RWPE2 (cell line): ENCODE measurements around the gene GSTCD.

ENCODE experiments used
- ATAC-seq: fragments of 200-7000 bp; cut with Tn5 transposase; 3 replicates; pipeline ENCODE4 v1.9.1; 2021; ENCODE audit warnings: low read depth
- DNase-seq: peaks from one replicate; pipeline ENCODE4 v3.0.0-alpha.2; 2020; ENCODE audit warnings: low spot score
- H3K27ac ChIP-seq: fragments of 450-650 bp; 2 replicates; pipeline ENCODE4 v1.5.1; 2017; ENCODE audit warnings: mild to moderate bottlenecking; ENCODE audit not compliant: poor library complexity, severe bottlenecking
- H3K27me3 ChIP-seq: fragments of 250-450 bp; sonication (Bioruptor Pico); 2 replicates; pipeline ENCODE4 v1.5.1; 2021; ENCODE audit warnings: mild to moderate bottlenecking, moderate library complexity; ENCODE audit not compliant: insufficient read depth, poor library complexity, severe bottlenecking
- H3K36me3 ChIP-seq: fragments of 250-450 bp; sonication (Bioruptor Pico); 2 replicates; pipeline ENCODE4 v1.5.1; 2020; ENCODE audit warnings: low read depth, mild to moderate bottlenecking, moderate library complexity
- H3K4me1 ChIP-seq: fragments of 250-450 bp; sonication (Bioruptor Pico); 2 replicates; pipeline ENCODE4 v1.5.1; 2021; ENCODE audit warnings: mild to moderate bottlenecking, moderate library complexity; ENCODE audit not compliant: insufficient read depth, poor library complexity, severe bottlenecking
- H3K4me3 ChIP-seq: fragments of 250-450 bp; sonication (Bioruptor Pico); 2 replicates; pipeline ENCODE4 v1.5.1; 2021; ENCODE audit warnings: mild to moderate bottlenecking, moderate library complexity; ENCODE audit not compliant: severe bottlenecking
- H3K9me3 ChIP-seq: fragments of 250-450 bp; sonication (Bioruptor Pico); 2 replicates; pipeline ENCODE4 v1.5.1; 2021; ENCODE audit warnings: mild to moderate bottlenecking, moderate library complexity; ENCODE audit not compliant: severe bottlenecking
- TF ChIP-seq, protein P1 (sequence below): fragments of 450-650 bp; IDR thresholded peaks from one replicate; pipeline ENCODE4 v1.5.1; 2017; ENCODE audit warnings: mild to moderate bottlenecking, moderate library complexity; ENCODE audit not compliant: poor library complexity, severe bottlenecking

The GSTCD gene

DNA sequence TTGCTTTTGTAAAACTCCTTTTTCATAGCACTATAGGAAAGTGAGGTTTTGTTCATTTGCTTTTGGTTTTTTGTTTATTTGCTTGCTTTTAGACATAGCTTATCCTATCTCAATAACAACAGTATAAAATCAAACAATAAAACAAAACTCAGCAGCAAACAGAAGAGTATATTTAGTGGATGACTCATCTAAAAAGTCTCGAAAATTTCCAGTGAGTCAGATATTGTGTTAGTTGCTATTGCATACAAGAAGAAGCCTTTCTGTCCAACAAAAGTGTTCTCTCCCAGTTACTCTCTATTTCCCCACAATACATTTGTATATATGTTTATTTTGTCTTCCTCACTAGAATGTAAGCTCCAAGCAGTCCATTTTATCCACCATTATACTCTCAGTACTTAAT is 150.6 kb downstream of the GSTCD start:
- peaks cover 10% of the 10 kb centered on the region for H3K4me1 ChIP-seq
- ATAC-seq: peak; percentile 85
- no peak overlapping the region for H3K4me3 ChIP-seq
- no peak overlapping the region for H3K27ac ChIP-seq
- H3K27me3 ChIP-seq: no peaks in the 10 kb centered on the region
- no peaks in the 10 kb centered on the region for H3K9me3 ChIP-seq
- no peaks in the 10 kb centered on the region for H3K36me3 ChIP-seq
- no peak for DNase-seq
- TF ChIP-seq, protein P1, sequence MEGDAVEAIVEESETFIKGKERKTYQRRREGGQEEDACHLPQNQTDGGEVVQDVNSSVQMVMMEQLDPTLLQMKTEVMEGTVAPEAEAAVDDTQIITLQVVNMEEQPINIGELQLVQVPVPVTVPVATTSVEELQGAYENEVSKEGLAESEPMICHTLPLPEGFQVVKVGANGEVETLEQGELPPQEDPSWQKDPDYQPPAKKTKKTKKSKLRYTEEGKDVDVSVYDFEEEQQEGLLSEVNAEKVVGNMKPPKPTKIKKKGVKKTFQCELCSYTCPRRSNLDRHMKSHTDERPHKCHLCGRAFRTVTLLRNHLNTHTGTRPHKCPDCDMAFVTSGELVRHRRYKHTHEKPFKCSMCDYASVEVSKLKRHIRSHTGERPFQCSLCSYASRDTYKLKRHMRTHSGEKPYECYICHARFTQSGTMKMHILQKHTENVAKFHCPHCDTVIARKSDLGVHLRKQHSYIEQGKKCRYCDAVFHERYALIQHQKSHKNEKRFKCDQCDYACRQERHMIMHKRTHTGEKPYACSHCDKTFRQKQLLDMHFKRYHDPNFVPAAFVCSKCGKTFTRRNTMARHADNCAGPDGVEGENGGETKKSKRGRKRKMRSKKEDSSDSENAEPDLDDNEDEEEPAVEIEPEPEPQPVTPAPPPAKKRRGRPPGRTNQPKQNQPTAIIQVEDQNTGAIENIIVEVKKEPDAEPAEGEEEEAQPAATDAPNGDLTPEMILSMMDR: no peak

DNA sequence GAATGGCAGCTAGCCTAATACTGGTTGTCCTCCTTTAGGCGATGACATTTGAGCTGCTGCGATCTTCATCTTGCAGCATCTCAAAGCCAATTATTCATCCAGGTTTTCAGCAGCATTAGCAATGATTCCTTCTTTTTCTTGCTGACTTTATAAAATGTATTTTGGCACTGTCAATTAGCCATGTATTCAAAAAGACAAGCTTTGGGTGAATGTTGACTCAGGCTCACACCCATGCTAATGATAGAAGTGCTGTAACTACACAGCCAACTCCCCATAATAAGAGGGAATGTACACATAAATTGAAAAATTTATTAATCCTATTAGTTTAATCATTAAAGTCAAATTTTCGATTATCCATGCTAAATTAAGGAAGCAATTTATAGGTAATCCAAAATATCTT is 162.4 kb downstream of the GSTCD start:
- ATAC-seq: no peak
- H3K27ac ChIP-seq: no peak overlapping the region
- H3K4me1 ChIP-seq: no peaks in the 10 kb centered on the region
- H3K27me3 ChIP-seq: no peaks in the 10 kb centered on the region
- TF ChIP-seq, protein P1: no peak
- DNase-seq: no peak
- no peaks in the 10 kb centered on the region for H3K36me3 ChIP-seq
- no peaks in the 10 kb centered on the region for H3K9me3 ChIP-seq
- H3K4me3 ChIP-seq: no peak overlapping the region

DNA sequence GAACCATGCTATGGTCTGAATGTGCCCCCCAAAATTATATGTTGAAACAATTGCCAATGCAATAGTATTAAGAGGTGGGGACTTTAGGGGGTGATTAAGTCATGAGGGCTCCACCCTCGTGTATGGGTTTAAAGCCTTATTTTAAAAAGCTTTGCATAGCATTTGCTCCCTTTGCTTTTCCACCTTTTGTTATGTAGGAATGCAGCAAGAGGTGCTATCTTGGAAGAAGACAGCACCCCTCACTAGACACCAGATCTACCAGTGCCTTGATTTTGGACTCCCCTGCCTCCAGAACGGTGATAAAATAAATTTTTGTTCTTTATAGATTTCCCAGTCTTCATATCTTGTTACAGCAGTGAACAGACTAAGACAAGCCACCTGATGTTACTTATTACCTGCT is 163.4 kb downstream of the GSTCD start:
- H3K27me3 ChIP-seq: no peaks in the 10 kb centered on the region
- H3K9me3 ChIP-seq: no peaks in the 10 kb centered on the region
- H3K27ac ChIP-seq: no peak overlapping the region
- TF ChIP-seq, protein P1: no peak
- no peaks in the 10 kb centered on the region for H3K36me3 ChIP-seq
- no peaks in the 10 kb centered on the region for H3K4me1 ChIP-seq
- ATAC-seq (no peak), DNase-seq (no peak)
- no peak overlapping the region for H3K4me3 ChIP-seq

DNA sequence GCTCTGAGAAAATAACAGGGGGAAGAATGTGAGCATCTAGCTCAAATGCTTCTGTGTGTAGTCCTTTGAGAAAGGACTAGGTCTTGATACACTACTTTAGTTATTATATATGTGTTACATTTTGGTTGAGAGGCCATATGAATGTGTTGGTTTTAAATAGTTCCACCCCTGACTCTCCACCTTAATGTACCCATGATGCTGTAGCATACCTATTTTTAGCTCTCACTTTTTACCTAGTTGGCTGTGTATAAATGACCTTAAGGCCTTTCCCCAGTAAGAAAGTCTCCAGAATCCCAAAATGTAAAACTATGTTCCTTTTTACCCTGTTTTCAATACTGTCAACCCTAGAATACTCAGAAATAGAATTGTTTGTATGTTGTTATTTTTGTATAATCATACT is 166.6 kb downstream of the GSTCD start:
- Histone ChIP-seq H3K27me3 (no peaks in the 10 kb centered on the region), H3K36me3 (no peaks in the 10 kb centered on the region), H3K9me3 (no peaks in the 10 kb centered on the region), H3K4me1 (no peaks in the 10 kb centered on the region), H3K4me3 (no peak overlapping the region), H3K27ac (no peak overlapping the region)
- DNase-seq: no peak
- no peak for ATAC-seq
- TF ChIP-seq, protein P1: no peak

DNA sequence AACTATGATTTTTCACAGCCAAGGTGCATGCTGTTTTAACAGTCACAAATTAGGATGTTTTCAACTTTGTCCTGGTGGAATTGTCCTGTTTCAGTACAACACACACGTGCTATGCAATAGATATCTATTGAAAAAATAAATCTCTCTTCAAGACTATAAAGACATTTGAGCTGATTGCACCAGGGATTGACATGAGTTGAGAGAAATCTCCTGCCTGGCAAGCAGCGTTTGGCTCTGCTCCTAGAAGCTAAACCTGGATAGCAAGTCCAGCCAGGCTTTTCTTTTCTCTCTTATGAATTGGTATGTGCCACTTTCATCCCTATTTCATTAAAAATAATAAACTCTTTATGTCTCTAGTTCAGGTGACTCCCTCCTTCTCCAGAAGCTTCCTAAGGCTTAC is 170.1 kb downstream of the GSTCD start:
- Histone ChIP-seq H3K36me3 (no peaks in the 10 kb centered on the region), H3K4me1 (no peaks in the 10 kb centered on the region), H3K27me3 (no peaks in the 10 kb centered on the region), H3K9me3 (no peaks in the 10 kb centered on the region), H3K4me3 (no peak overlapping the region), H3K27ac (no peak overlapping the region)
- TF ChIP-seq, protein P1: no peak
- no peak for DNase-seq
- ATAC-seq: no peak
